HepG2 (cell line): ENCODE results near the gene CS.

Source experiments
- MAZ ChIP-seq, 2 experiments: sonication (generic) in 1 of 2; formaldehyde crosslinking in 1 of 2; IDR thresholded peaks; 2 replicates each; pipeline versions ENCODE4 v1.5.0 to v1.6.1; 2012 to 2020; ENCODE audit warnings: low read depth in 2 of 2, mild to moderate bottlenecking in 2 of 2, borderline replicate concordance in 1 of 2, improper control_type of control experiment in 1 of 2, low read length in 1 of 2, missing genetic modification reagents in 1 of 2, moderate library complexity in 1 of 2
- ZNF558 ChIP-seq: sonication (generic); formaldehyde crosslinking; IDR thresholded peaks from 2 replicates; pipeline ENCODE4 v1.9.0; 2022; ENCODE audit warnings: mild to moderate bottlenecking, missing genetic modification reagents, borderline replicate concordance
- ZNF792 ChIP-seq: IDR thresholded peaks from 2 replicates; pipeline ENCODE4 v1.6.1; 2016

DNA sequence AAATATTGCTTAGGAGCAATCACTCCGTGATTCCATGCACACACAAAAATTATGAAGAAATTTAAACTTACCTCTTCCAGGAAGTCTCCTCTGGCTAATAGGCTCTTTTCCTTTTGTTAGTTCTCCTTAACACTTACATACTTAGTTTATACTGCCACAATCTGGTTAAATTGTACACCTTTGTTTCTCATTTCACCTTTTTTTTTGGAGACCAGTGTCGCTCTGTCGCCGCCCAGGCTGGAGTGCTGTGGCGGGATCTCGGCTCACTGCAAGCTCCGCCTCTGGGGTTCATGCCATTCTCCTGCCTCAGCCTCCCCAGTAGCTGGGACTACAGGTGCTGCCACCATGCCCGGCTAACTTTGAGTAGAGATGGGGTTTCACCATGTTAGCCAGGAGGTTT is 39.8 kb downstream of the CS start:
- TF ChIP-seq ZNF792 (CRISPR knock-in tag) (no peak), ZNF558 (CRISPR knock-in tag) (no peak), MAZ (IDR thresholded peaks at IDR 0.05; ENCODE audit: borderline replicate concordance, low read depth, low read length) (no peak), MAZ (CRISPR knock-in tag; IDR thresholded peaks at IDR 0.05; ENCODE audit: low read depth) (no peak)
